Tibial artery (tissue), 4 donors: ENCODE results near the gene CPN2.

Experiments
- DNase-seq, 2 donors: peaks; one replicate each; pipeline ENCODE4 v3.0.0-alpha.2; 2019
- H3K27ac ChIP-seq, 2 donors: fragments of 200-600 bp; sonication (generic) in 1 of 2; 1 replicate in 1 of 2; 2 replicates in 1 of 2; pipeline ENCODE4 v1.5.1; 2018 to 2019; ENCODE audit warnings: mild to moderate bottlenecking in 1 of 2
- H3K27me3 ChIP-seq, 2 donors: fragments of 200-600 bp; sonication (generic) in 1 of 2; one replicate each; pipeline versions ENCODE4 v1.5.1 to v1.6.0; 2016 to 2019
- H3K36me3 ChIP-seq, 3 donors: fragments of 200-600 bp; sonication (generic) in 2 of 3; one replicate each; pipeline ENCODE4 v1.5.1; 2016 to 2019; ENCODE audit warnings: mild to moderate bottlenecking in 2 of 3
- H3K4me1 ChIP-seq, 4 donors: fragments of 200-600 bp; sonication (generic) in 2 of 4; 1 replicate in 3 of 4; 2 replicates in 1 of 4; pipeline ENCODE4 v1.5.1; 2016 to 2019
- H3K4me3 ChIP-seq, 2 donors: fragments of 200-600 bp; sonication (generic) in 1 of 2; 1 replicate in 1 of 2; 2 replicates in 1 of 2; pipeline ENCODE4 v1.5.1; 2018 to 2019; ENCODE audit warnings: mild to moderate bottlenecking in 2 of 2
- H3K9me3 ChIP-seq, 3 donors: fragments of 200-600 bp; sonication (generic) in 1 of 3; one replicate each; pipeline ENCODE4 v1.5.1; 2016 to 2019
- intact Hi-C: fragments of 100-400 bp; cut with DNase I; formaldehyde crosslinking; loops from one replicate; pipeline ENCODE4 v1.15.0; 2023; ENCODE audit warnings: low total_unique reads
- TF ChIP-seq, protein P1 (sequence below), 2 experiments: fragments of 200-600 bp in 1 of 2; fragments of 450-650 bp in 1 of 2; IDR thresholded peaks; one replicate each; pipeline ENCODE4 v1.5.1; 2017 to 2019; ENCODE audit warnings: antibody characterized with exemption in 2 of 2, mild to moderate bottlenecking in 1 of 2, moderate library complexity in 1 of 2

CPN2 gene

DNA sequence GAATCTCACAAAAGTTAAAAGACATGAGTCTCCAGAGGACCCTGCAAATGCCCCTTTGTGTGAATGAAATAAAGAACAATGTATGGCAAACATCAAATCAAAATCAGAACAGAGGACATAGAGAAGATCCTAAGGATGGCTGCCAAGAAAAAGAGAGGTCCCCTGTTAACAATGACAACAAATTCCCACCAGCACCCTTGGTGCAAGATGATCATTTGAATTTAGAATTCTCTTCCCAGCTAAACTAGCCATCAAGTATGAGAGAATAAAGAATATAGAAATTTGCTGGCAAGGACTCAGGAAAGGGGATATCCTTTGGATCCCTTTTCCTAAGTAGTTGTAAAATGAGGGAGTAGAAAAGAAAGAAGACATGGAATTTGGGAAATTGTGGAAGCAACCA lies 39.7 kb upstream of the CPN2 start:
- Histone ChIP-seq H3K4me3 (no peak overlapping the region), H3K27ac (no peak overlapping the region), H3K4me1 (no peaks in the 10 kb centered on the region), H3K27me3 (peaks cover 0 to 23% of the 10 kb centered on the region in 2 donors), H3K36me3 (no peaks in the 10 kb centered on the region), H3K9me3 (no peaks in the 10 kb centered on the region)
- TF ChIP-seq, protein P1, sequence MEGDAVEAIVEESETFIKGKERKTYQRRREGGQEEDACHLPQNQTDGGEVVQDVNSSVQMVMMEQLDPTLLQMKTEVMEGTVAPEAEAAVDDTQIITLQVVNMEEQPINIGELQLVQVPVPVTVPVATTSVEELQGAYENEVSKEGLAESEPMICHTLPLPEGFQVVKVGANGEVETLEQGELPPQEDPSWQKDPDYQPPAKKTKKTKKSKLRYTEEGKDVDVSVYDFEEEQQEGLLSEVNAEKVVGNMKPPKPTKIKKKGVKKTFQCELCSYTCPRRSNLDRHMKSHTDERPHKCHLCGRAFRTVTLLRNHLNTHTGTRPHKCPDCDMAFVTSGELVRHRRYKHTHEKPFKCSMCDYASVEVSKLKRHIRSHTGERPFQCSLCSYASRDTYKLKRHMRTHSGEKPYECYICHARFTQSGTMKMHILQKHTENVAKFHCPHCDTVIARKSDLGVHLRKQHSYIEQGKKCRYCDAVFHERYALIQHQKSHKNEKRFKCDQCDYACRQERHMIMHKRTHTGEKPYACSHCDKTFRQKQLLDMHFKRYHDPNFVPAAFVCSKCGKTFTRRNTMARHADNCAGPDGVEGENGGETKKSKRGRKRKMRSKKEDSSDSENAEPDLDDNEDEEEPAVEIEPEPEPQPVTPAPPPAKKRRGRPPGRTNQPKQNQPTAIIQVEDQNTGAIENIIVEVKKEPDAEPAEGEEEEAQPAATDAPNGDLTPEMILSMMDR (IDR thresholded peaks at IDR 0.05) = no peak
- no peak for DNase-seq
- intact Hi-C loops = no loop called here

DNA sequence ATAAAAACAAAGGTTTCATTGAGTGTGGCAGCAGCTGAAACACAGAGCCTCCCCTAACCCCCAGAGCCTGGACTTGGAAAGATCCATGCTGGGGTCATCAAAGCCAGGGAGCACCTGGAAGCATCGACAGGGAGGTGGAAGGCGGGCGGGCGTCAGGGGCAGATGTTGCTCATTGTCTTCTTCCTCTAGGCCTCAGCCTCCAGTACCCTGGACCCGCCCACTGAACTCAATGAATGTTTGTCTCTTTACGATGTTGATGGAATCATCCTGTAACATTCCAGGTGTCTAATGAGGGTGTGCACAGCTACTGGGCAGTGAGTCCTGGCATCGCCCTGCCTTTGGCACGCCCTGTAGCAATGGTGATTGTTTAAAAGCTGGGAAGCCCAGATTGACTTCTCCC lies 38.1 kb upstream of the CPN2 start:
- TF ChIP-seq, protein P1 (IDR thresholded peaks at IDR 0.05) = no peak
- Histone ChIP-seq H3K9me3 (no peaks in the 10 kb centered on the region), H3K27me3 (peaks cover 0 to 28% of the 10 kb centered on the region in 2 donors), H3K4me3 (no peak overlapping the region), H3K27ac (no peak overlapping the region), H3K36me3 (no peaks in the 10 kb centered on the region), H3K4me1 (no peaks in the 10 kb centered on the region)
- DNase-seq = peak; percentile 13 to 21
- intact Hi-C loops = no loop called here

DNA sequence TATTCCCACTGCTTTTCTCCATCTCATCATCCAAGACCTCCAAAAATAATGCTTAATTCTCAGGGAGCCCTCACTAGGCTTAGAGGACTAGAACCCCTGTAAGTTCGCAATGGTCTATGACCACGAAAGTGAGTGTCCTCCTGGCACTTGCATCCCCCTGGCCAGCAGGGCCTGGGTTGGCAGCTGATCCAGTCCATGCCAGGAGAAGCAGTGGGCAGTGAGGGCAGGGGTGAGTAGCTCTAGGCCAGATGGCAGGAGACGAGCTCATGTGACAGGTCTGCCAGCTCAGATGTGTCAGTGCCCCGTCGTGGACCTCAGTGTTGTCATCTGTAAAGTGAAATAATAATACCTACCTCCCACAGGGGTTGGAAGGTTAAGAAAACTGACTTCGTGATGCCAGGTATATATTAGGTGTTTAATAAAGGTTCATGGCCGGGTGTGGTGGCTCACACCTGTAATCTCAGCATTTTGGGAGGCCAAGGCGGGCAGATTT lies 36.8 kb upstream of the CPN2 start:
- Histone ChIP-seq H3K9me3 (no peaks in the 10 kb centered on the region), H3K36me3 (no peaks in the 10 kb centered on the region), H3K4me3 (no peak overlapping the region), H3K27me3 (peaks cover 0 to 31% of the 10 kb centered on the region in 2 donors), H3K27ac (no peak overlapping the region), H3K4me1 (no peaks in the 10 kb centered on the region)
- TF ChIP-seq, protein P1 (IDR thresholded peaks at IDR 0.05) = no peak
- intact Hi-C loops = no loop called here
- peak; percentile 2 to 19 for DNase-seq

DNA sequence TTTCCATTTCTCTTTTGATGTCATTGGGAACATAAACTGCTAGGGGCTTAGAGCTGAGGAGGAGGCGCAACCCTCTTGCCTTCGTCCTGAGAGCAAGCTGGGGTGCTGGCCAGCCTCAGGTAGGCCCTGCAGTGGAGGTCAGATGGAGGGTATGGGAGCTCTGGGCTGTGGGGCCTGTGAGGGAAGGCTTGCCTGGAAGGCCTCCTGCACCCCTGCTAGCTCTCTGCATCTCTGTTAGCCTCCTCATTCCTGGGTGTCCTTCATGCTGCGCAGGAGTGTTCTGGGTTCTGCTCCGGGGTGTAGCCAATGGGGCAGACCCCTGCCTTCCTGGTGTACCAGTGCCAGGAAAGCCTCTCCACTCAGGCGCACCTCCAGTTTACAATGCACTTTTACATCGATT lies 36.1 kb upstream of the CPN2 start:
- no peak overlapping the region for H3K27ac ChIP-seq
- peaks cover 0 to 33% of the 10 kb centered on the region in 2 donors for H3K27me3 ChIP-seq
- no peak overlapping the region for H3K4me3 ChIP-seq
- H3K36me3 ChIP-seq = no peaks in the 10 kb centered on the region
- TF ChIP-seq, protein P1 (IDR thresholded peaks at IDR 0.05) = no peak
- H3K4me1 ChIP-seq = no peaks in the 10 kb centered on the region
- H3K9me3 ChIP-seq = no peaks in the 10 kb centered on the region
- intact Hi-C loops = no loop called here
- DNase-seq = peak; percentile 3 to 27

DNA sequence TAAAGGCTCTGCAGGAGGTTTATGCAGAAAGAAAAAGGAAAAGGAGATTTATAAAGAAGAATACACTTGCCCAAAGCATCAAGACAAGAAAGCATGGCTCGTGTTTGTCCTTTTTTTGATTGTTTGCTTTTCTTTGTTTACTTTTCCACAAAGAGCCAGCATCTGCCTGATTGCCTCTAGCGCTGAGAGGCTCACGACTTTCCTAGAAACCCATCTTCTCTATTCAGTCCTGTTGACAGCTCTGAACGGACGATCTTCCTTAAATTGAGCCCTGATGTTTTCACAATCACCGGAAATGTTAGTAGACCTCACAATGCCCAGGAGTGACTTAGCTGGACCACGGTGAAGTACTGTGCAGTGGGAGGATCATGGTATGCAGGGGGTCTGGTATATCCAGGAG lies 35.5 kb upstream of the CPN2 start:
- H3K4me3 ChIP-seq = no peak overlapping the region
- no peaks in the 10 kb centered on the region for H3K36me3 ChIP-seq
- DNase-seq = no peak
- intact Hi-C loops = no loop called here
- H3K27ac ChIP-seq = no peak overlapping the region
- H3K4me1 ChIP-seq = no peaks in the 10 kb centered on the region
- H3K9me3 ChIP-seq = no peaks in the 10 kb centered on the region
- TF ChIP-seq, protein P1 (IDR thresholded peaks at IDR 0.05) = no peak
- H3K27me3 ChIP-seq = peaks cover 0 to 34% of the 10 kb centered on the region in 2 donors

DNA sequence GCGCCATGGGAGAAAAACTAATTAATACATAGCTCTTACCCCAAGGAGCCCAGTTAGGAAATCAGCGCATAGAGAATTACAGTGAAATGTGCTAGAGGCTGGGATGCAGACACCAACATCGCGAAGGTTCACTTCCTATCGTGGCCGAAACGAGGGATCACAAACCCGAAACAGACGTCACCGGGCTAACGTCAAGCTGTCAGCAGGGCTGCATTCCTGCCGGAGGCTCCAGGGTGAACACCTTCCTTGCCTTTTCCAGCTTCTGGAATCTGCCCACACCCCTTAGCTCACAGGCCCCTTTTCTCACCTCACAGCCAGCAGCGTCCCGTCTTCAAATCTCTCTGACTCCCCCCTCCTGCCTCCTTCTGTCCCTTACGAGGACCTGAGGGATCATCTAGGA lies 34.9 kb upstream of the CPN2 start:
- no peak overlapping the region for H3K27ac ChIP-seq
- intact Hi-C loops = no loop called here
- TF ChIP-seq, protein P1 (IDR thresholded peaks at IDR 0.05) = no peak
- H3K27me3 ChIP-seq = peaks cover 0 to 40% of the 10 kb centered on the region in 2 donors
- no peaks in the 10 kb centered on the region for H3K9me3 ChIP-seq
- no peaks in the 10 kb centered on the region for H3K36me3 ChIP-seq
- no peaks in the 10 kb centered on the region for H3K4me1 ChIP-seq
- peak; percentile 8 to 29 for DNase-seq
- no peak overlapping the region for H3K4me3 ChIP-seq
